Gastrocnemius medialis (tissue), 4 donors: ENCODE measurements around the gene DSG2.

ENCODE experiments used
- CTCF ChIP-seq, 5 experiments: fragments of 450-650 bp in 3 of 5; fragments of 200-600 bp in 2 of 5; sonication (generic) in 2 of 5; IDR thresholded peaks in 4 of 5; conservative IDR thresholded peaks in 1 of 5; 1 replicate in 4 of 5; 2 replicates in 1 of 5; pipeline ENCODE4 v1.5.1; 2016 to 2019; ENCODE audit warnings: antibody characterized with exemption in 5 of 5, mild to moderate bottlenecking in 3 of 5, moderate library complexity in 3 of 5
- POLR2A ChIP-seq, 2 donors: fragments of 450-650 bp; IDR thresholded peaks; one replicate each; pipeline ENCODE4 v1.6.1; 2017; ENCODE audit warnings: antibody characterized with exemption in 2 of 2, mild to moderate bottlenecking in 2 of 2, moderate library complexity in 2 of 2

GRCh38 chr18:31482051-31482450 is 15.9 kb upstream of the DSG2 start:
- TF ChIP-seq CTCF (IDR thresholded peaks at IDR 0.05 in 4 of 5, conservative IDR thresholded peaks at IDR 0.05 in 1 of 5) (no peak), POLR2A (IDR thresholded peaks at IDR 0.05) (no peak)
